GM12891 (cell line): ENCODE measurements around the gene DCLK1.

ENCODE experiments used
- DNase-seq: peaks from one replicate; pipeline ENCODE4 v3.0.0; 2011; ENCODE audit warnings: low spot score; ENCODE audit not compliant: insufficient read length
- FAIRE-seq: peaks from 2 replicates; lab custom pipeline; 2011; peaks lifted over from hg19 to GRCh38; lab: Jason Lieb, UNC
- PAX5 ChIP-seq: IDR thresholded peaks from 2 replicates; pipeline ENCODE4 v1.6.1; 2011; ENCODE audit warnings: low read length, moderate library complexity, mild to moderate bottlenecking; ENCODE audit not compliant: insufficient read depth, severe bottlenecking
- POLR2A ChIP-seq: IDR thresholded peaks from 2 replicates; pipeline ENCODE4 v1.6.1; 2011; ENCODE audit warnings: low read depth, low read length, control low read depth
- POLR2AphosphoS5 ChIP-seq: IDR thresholded peaks from 2 replicates; pipeline ENCODE4 v1.6.1; 2011; ENCODE audit warnings: low read depth, low read length, control low read depth
- POU2F2 ChIP-seq: IDR thresholded peaks from 2 replicates; pipeline ENCODE4 v1.6.1; 2011; ENCODE audit warnings: low read depth, mild to moderate bottlenecking, control low read depth, low read length, moderate library complexity
- SPI1 ChIP-seq: IDR thresholded peaks from 2 replicates; pipeline ENCODE4 v1.6.1; 2011; ENCODE audit warnings: low read depth, low read length, control low read depth
- TAF1 ChIP-seq: IDR thresholded peaks from 2 replicates; pipeline ENCODE4 v1.6.1; 2011; ENCODE audit warnings: low read depth, low read length, control low read depth

Gene DCLK1

DNA sequence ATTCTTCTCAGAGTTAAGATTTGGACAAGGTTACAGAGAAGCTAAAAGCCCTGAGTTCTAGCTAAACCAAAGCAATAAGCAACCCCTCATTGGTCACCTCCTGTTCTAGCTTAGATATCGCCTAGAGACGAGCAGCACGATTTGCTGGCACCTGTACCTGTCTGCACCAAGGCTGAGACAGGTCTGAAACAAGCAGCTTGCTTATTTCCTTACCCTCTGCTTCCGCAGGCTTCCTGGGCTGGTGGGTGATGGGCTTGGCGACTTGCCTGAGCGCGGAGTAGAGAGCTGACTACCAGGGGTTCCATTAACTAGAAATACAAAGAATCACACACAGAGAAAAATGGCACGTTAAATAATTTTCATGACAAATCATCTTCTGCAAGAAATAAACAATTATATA lies 276.9 kb downstream of the DCLK1 start:
- DNase-seq, result no peak
- no peak for FAIRE-seq
- no peak for TF ChIP-seq TAF1
- no peak for TF ChIP-seq PAX5
- TF ChIP-seq SPI1, result no peak
- no peak for TF ChIP-seq POU2F2
- TF ChIP-seq POLR2AphosphoS5, result no peak
- TF ChIP-seq POLR2A, result no peak

DNA sequence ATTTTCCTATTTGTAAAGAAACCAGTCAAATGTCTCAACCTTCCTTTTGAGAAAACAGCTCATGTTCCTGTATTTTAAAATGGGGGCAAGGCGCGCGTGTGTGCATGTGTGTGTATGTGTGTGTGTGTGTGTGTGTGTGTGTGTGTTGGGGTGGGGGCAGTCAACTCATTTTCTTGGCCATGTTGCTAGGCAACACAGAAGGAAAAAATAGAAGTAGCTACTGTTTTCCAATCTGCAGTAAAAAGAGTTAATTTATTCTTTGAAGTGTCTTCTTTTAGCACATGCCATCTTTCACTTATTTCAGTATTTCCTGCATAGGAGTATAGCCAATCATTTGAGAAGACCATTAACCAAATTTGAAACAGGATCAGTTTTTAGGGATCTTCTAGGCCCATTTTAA lies 279.3 kb downstream of the DCLK1 start:
- FAIRE-seq, result no peak
- no peak for DNase-seq
- TF ChIP-seq PAX5, result no peak
- TF ChIP-seq POLR2AphosphoS5, result no peak
- no peak for TF ChIP-seq SPI1
- TF ChIP-seq POU2F2, result no peak
- TF ChIP-seq TAF1, result no peak
- no peak for TF ChIP-seq POLR2A

GRCh38 chr13:35851356-35851755 lies 279.8 kb downstream of the DCLK1 start:
- no peak for DNase-seq
- no peak for FAIRE-seq
- TF ChIP-seq TAF1, result no peak
- TF ChIP-seq POLR2A, result no peak
- no peak for TF ChIP-seq PAX5
- TF ChIP-seq POLR2AphosphoS5, result no peak
- no peak for TF ChIP-seq SPI1
- no peak for TF ChIP-seq POU2F2

- DNase-seq (no peak), FAIRE-seq (no peak)
- TF ChIP-seq POLR2A, result no peak
- TF ChIP-seq SPI1, result no peak
Measured at GRCh38 chr13:35850569-35850968, 280.6 kb downstream of the DCLK1 start.

- FAIRE-seq, result no peak
- TF ChIP-seq TAF1, result no peak
- no peak for TF ChIP-seq POLR2AphosphoS5
- TF ChIP-seq SPI1, result no peak
- no peak for TF ChIP-seq POLR2A
- no peak for TF ChIP-seq PAX5
- no peak for TF ChIP-seq POU2F2
- no peak for DNase-seq
Measured at GRCh38 chr13:35849256-35849644, 281.9 kb downstream of the DCLK1 start.

GRCh38 chr13:35848336-35849255 lies 282.6 kb downstream of the DCLK1 start:
- FAIRE-seq (no peak), DNase-seq (no peak)
- TF ChIP-seq POLR2A (no peak), PAX5 (no peak), SPI1 (no peak), POU2F2 (no peak), TAF1 (no peak), POLR2AphosphoS5 (no peak)

- FAIRE-seq (no peak), DNase-seq (no peak)
- TF ChIP-seq TAF1, result no peak
- no peak for TF ChIP-seq PAX5
- TF ChIP-seq SPI1, result no peak
- no peak for TF ChIP-seq POLR2AphosphoS5
- no peak for TF ChIP-seq POLR2A
- TF ChIP-seq POU2F2, result no peak
Measured at GRCh38 chr13:35843272-35843671, 287.9 kb downstream of the DCLK1 start.

DNA sequence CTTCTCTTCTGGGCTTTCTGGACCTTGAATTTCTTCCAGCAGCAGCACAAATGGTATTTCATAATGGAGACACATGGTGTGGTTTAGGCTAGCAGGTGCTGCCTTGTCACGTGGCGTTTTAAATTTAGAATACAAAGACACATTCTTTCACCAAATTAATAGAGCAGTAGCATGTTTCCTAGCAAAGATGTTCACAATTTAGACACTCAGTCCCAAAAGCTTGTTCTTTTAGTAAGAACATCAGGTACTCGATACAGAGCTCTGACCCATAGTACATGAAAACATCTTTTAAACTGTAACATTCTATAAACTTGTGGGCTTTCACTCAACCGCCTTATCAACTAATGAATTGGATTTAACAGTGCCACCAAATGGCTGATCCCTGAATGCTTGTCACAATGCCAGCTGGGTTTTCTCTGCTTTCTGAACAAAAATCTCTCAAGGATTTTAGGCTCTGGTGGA lies 290.1 kb downstream of the DCLK1 start:
- TF ChIP-seq PAX5 (no peak), SPI1 (no peak), POLR2AphosphoS5 (no peak), POU2F2 (no peak), TAF1 (no peak), POLR2A (no peak)
- DNase-seq, result no peak
- no peak for FAIRE-seq

- no peak for DNase-seq
- TF ChIP-seq POLR2A (no peak), POU2F2 (no peak), SPI1 (no peak), PAX5 (no peak), TAF1 (no peak), POLR2AphosphoS5 (no peak)
- no peak for FAIRE-seq
Measured at GRCh38 chr13:35839806-35840205, 291.4 kb downstream of the DCLK1 start.

DNA sequence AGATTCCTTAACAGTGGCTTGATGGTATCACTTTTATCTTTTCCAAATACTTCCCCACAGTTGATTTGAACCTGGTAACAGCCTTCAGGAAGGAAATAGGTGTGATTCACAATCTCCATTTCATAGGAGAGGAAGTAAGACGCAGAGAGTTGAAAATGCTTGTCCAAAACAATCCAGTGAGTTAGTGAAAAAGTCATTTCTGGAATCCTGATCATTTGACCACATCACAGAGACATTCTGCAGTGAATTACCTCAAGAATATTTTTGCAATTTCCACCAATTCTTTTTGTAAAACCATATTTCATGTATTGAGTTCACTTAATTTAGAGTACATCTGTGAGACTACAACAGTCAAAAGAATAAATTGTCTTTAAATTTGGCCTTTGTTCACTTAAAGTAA lies 292.8 kb downstream of the DCLK1 start:
- FAIRE-seq, result no peak
- TF ChIP-seq POU2F2 (no peak), POLR2AphosphoS5 (no peak), TAF1 (no peak), PAX5 (no peak)
- no peak for DNase-seq
